ENCODE measurements around the gene AP2A2.

The AP2A2 gene

DNA sequence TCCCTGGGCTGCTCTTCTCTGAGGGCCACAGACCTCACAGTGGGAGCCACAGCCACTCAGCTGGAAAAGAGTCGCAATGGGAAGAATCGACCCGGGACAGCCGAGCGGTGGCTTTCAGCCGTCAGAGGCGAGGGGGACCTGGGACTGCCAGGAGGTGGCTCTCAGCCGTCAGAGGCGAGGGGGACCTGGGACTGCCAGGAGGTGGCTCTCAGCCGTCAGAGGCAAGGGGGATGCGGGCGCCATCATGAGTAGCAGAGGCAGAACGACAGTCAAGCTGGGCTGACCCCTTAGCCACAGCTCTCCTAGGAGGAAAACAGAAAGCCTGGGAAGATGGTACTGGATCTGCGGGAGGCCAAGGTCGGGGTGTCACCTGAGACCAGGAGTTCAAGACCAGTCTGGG, 134.1 kb downstream of the AP2A2 start:
- Histone ChIP-seq H3K36me3 (ENCODE audit: control insufficient read depth in 5 of 5, insufficient read depth in 5 of 5, low read length in 5 of 5) (no peaks in the 10 kb centered on the region), H3K9me3 (ENCODE audit: control insufficient read depth in 5 of 5, low read length in 5 of 5) (peaks cover 0 to 9% (median 7%) of the 10 kb centered on the region in 5 donors), H3K4me1 (ENCODE audit: control insufficient read depth in 5 of 5, insufficient read depth in 5 of 5, low read length in 5 of 5) (peaks cover 0 to 3% (median 0%) of the 10 kb centered on the region in 5 donors), H3K9ac (ENCODE audit: low read length in 5 of 5) (no peak overlapping the region), H3K27me3 (ENCODE audit: control insufficient read depth in 5 of 5, insufficient read depth in 4 of 5, low read length in 5 of 5) (peaks cover 7 to 23% (median 14%) of the 10 kb centered on the region in 5 donors), H3K27ac (ENCODE audit: low read depth, low read length) (no peak overlapping the region), H3K4me3 (ENCODE audit: low read depth in 1 of 5, low read length in 5 of 5) (no peak overlapping the region)

DNA sequence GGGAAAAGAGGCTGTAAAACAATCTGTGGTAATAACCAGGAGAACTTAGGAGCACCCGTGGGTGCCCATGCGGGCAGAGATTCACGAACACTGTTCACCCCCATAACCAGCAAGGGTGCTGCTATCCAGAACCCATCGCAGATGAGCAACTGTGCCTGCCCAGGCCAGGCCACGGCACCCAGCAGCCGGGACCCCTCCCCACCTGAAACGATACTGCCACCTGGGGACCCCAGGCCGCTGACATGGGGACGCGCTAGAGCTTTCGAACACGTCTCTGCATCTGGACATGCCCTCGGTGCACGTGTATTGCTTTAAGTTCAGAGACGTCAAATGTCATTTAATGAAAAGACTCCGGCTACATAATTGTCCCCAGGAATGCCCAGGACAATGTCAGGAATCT, 134.7 kb downstream of the AP2A2 start:
- Histone ChIP-seq H3K27ac (ENCODE audit: low read depth, low read length) (no peak overlapping the region), H3K4me1 (ENCODE audit: control insufficient read depth in 5 of 5, insufficient read depth in 5 of 5, low read length in 5 of 5) (peaks cover 0 to 3% (median 0%) of the 10 kb centered on the region in 5 donors), H3K9me3 (ENCODE audit: control insufficient read depth in 5 of 5, low read length in 5 of 5) (peaks cover 0 to 9% (median 7%) of the 10 kb centered on the region in 5 donors), H3K9ac (ENCODE audit: low read length in 5 of 5) (no peak overlapping the region), H3K27me3 (ENCODE audit: control insufficient read depth in 5 of 5, insufficient read depth in 4 of 5, low read length in 5 of 5) (peaks cover 4 to 17% (median 13%) of the 10 kb centered on the region in 5 donors), H3K4me3 (ENCODE audit: low read depth in 1 of 5, low read length in 5 of 5) (no peak overlapping the region), H3K36me3 (ENCODE audit: control insufficient read depth in 5 of 5, insufficient read depth in 5 of 5, low read length in 5 of 5) (no peaks in the 10 kb centered on the region)

DNA sequence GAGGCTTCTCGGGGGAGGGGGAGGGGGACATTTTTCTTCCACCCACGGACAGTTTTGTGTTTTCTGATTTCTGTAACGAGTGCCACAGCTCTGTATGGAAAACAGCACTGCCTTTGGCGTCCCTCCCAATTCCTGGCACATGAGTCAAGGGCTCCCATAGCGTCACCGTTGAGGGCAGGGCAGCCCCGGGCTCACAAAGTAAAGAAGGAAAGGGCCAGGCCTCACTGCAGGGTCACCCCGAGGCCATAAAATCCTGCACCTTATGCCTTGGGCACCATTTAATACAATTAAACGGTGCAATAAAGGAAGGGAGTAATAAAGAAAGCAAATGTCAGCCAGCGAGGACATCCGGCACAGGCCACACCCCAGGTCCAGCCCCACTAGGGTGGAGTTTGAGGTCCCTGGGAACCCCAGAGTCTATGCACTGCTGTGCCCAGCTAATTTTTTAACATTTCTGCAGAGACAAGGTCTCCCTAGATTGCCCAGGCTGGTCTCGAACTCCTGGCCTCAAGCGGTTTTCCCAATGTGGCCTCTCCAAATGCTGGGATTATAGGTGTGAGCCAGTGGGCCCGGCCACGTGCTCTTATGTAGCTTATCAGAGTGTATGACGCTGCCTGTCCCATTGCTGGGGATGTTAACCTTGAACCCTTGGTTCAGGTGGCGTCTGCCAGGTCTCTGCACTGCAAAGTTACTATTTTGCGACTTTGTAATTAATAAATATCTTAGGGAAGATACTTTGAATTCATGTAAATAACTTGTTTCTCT, 135.4 kb downstream of the AP2A2 start:
- no peak overlapping the region for H3K27ac ChIP-seq (ENCODE audit: low read depth, low read length)
- H3K4me3 ChIP-seq (ENCODE audit: low read depth in 1 of 5, low read length in 5 of 5) = no peak overlapping the region
- H3K9me3 ChIP-seq (ENCODE audit: control insufficient read depth in 5 of 5, low read length in 5 of 5) = peaks cover 0 to 9% (median 7%) of the 10 kb centered on the region in 5 donors
- H3K36me3 ChIP-seq (ENCODE audit: control insufficient read depth in 5 of 5, insufficient read depth in 5 of 5, low read length in 5 of 5) = no peaks in the 10 kb centered on the region
- H3K27me3 ChIP-seq (ENCODE audit: control insufficient read depth in 5 of 5, insufficient read depth in 4 of 5, low read length in 5 of 5) = peaks cover 3 to 10% (median 8%) of the 10 kb centered on the region in 5 donors
- H3K9ac ChIP-seq (ENCODE audit: low read length in 5 of 5) = no peak overlapping the region
- peaks cover 0 to 3% (median 0%) of the 10 kb centered on the region in 5 donors for H3K4me1 ChIP-seq (ENCODE audit: control insufficient read depth in 5 of 5, insufficient read depth in 5 of 5, low read length in 5 of 5)

Data from subcutaneous abdominal adipose tissue (tissue), 5 donors.